Loucy (cell line): ENCODE data around the gene ATG4B.

ENCODE experiments used
- EZH2phosphoT487 ChIP-seq: fragments of 200-600 bp; IDR thresholded peaks from 2 replicates; pipeline ENCODE4 v1.6.1; 2018; ENCODE audit warnings: antibody characterized with exemption, mild to moderate bottlenecking, moderate library complexity, borderline replicate concordance
- TF ChIP-seq, protein P1 (sequence below): fragments of 200-600 bp; sonication (generic); conservative IDR thresholded peaks from 2 replicates; pipeline ENCODE4 v1.5.1; 2014; ENCODE audit warnings: mild to moderate bottlenecking, antibody characterized with exemption, low read length

DNA sequence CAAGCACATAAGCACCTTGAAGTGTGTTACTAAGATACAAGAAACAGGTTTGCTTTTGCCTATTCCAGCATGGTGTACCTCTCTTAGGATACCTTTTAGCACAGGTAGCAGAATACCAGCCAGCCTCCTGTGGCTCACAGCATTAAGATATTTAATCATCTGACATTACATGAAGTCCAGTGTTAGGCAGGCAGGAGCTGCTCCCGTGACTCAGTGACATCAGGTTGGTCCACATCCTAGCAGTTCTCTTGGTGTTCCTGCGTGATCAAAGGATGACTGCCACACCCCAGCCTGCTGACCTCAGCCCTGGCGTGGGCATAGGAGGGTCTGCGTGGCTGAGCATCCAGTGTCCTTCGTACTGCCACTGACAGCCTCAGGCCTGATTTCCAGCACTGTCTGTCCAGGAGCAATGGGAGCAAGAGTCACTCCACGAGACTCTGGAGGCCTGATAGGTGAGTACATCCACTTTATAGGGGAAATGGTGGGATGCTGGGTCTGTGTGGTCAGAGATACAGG, 52.8 kb downstream of the ATG4B start:
- TF ChIP-seq, protein P1, sequence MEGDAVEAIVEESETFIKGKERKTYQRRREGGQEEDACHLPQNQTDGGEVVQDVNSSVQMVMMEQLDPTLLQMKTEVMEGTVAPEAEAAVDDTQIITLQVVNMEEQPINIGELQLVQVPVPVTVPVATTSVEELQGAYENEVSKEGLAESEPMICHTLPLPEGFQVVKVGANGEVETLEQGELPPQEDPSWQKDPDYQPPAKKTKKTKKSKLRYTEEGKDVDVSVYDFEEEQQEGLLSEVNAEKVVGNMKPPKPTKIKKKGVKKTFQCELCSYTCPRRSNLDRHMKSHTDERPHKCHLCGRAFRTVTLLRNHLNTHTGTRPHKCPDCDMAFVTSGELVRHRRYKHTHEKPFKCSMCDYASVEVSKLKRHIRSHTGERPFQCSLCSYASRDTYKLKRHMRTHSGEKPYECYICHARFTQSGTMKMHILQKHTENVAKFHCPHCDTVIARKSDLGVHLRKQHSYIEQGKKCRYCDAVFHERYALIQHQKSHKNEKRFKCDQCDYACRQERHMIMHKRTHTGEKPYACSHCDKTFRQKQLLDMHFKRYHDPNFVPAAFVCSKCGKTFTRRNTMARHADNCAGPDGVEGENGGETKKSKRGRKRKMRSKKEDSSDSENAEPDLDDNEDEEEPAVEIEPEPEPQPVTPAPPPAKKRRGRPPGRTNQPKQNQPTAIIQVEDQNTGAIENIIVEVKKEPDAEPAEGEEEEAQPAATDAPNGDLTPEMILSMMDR = no peak
- no peak for TF ChIP-seq EZH2phosphoT487
